Loucy (cell line): ENCODE results near the gene PLXNA4.

Experiments used
- EZH2phosphoT487 ChIP-seq: fragments of 200-600 bp; IDR thresholded peaks from 2 replicates; pipeline ENCODE4 v1.6.1; 2018; ENCODE audit warnings: antibody characterized with exemption, mild to moderate bottlenecking, moderate library complexity, borderline replicate concordance
- TF ChIP-seq, protein P1 (sequence below): fragments of 200-600 bp; sonication (generic); conservative IDR thresholded peaks from 2 replicates; pipeline ENCODE4 v1.5.1; 2014; ENCODE audit warnings: mild to moderate bottlenecking, antibody characterized with exemption, low read length

DNA sequence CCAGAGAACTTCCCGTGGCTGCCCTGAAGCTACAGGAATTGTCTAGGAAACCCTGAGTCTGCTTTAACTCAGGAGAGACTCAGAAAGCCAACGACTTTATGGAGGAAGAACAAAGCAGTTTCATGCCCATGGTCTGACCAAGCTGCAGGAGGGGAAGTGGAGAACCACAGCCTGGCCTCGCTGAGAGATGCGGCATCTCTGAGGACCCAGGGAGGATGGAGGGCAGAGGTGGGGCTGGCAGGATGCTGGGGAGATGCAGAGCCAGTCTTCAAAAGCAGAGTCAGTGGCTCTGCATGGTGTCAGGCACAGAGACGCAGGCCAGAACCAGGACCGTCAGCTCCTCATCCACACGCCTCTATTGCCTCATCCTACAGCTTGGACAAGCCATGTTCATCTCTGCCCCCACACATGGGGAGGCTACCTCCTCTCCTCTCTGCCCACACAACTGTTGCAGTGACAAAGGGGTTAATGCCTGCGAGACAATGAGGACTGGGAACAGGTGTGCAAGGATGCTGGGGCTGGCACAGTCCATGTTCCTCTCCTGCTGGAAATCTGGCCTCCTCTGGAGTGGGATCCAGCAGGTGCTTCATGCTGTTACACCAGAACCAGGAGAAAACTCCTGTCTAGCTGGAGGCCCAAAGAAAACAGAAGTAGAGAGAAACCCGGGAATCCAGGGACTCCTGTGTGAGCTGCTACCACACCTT is 267.0 kb downstream of the PLXNA4 start:
- TF ChIP-seq, protein P1, sequence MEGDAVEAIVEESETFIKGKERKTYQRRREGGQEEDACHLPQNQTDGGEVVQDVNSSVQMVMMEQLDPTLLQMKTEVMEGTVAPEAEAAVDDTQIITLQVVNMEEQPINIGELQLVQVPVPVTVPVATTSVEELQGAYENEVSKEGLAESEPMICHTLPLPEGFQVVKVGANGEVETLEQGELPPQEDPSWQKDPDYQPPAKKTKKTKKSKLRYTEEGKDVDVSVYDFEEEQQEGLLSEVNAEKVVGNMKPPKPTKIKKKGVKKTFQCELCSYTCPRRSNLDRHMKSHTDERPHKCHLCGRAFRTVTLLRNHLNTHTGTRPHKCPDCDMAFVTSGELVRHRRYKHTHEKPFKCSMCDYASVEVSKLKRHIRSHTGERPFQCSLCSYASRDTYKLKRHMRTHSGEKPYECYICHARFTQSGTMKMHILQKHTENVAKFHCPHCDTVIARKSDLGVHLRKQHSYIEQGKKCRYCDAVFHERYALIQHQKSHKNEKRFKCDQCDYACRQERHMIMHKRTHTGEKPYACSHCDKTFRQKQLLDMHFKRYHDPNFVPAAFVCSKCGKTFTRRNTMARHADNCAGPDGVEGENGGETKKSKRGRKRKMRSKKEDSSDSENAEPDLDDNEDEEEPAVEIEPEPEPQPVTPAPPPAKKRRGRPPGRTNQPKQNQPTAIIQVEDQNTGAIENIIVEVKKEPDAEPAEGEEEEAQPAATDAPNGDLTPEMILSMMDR = no peak
- TF ChIP-seq EZH2phosphoT487 = no peak
